Kasumi-1 (cell line): ENCODE measurements around the gene DND1.
"Not testable (repeated sequence)": the region's sequence is repeated elsewhere in the genome, so short reads cannot be mapped to it uniquely, and the experiment has no call there.

Experiments
- DNase-seq, 2 experiments: peaks; one replicate each; lab custom pipeline; 2025; lab: John Stamatoyannopoulos, UW

DND1 gene

GRCh38 chr5:140673187-140673976 lies at the start of gene DND1:
DND1 (minus strand) TSS chr5:140673576; CDS start chr5:140673542, 34 bp downstream.
- DNase-seq, result no peak

- peak in 1 of 2 experiments; percentile 28 for DNase-seq
Observed at GRCh38 chr5:140721395-140721794, 48.0 kb upstream of the DND1 start.

GRCh38 chr5:140720738-140721137 lies 47.4 kb upstream of the DND1 start:
- not testable (repeated sequence) for DNase-seq

GRCh38 chr5:140718266-140718592 lies 44.9 kb upstream of the DND1 start:
- DNase-seq, result no peak

- not testable (repeated sequence) for DNase-seq
Observed at GRCh38 chr5:140716238-140716637, 42.9 kb upstream of the DND1 start.

- no peak for DNase-seq
Observed at GRCh38 chr5:140713562-140714094, 40.3 kb upstream of the DND1 start.

GRCh38 chr5:140711794-140712193 lies 38.4 kb upstream of the DND1 start:
- no peak for DNase-seq

- DNase-seq, result peak; percentile 92 to 96
Observed at GRCh38 chr5:140710899-140711552, 37.6 kb upstream of the DND1 start.

GRCh38 chr5:140708787-140709186 lies 35.4 kb upstream of the DND1 start:
- DNase-seq, result not testable (repeated sequence)

- no peak for DNase-seq
Observed at GRCh38 chr5:140707812-140708211, 34.4 kb upstream of the DND1 start.

- peak; percentile 99 for DNase-seq
Observed at GRCh38 chr5:140700177-140701144, 27.1 kb upstream of the DND1 start, which contains the start of gene ZMAT2. ZMAT2 (plus strand) TSS chr5:140700447; CDS start chr5:140700461, 14 bp downstream.

- DNase-seq, result no peak
Observed at GRCh38 chr5:140696891-140697492, 23.6 kb upstream of the DND1 start.

GRCh38 chr5:140694276-140694675 lies 20.9 kb upstream of the DND1 start:
- DNase-seq, result no peak

GRCh38 chr5:140690941-140691924 lies 17.9 kb upstream of the DND1 start, which contains the start of the genes HARS1 and HARS2:
HARS1 (minus strand) TSS chr5:140691370; CDS start chr5:140691304, 66 bp downstream.
HARS2 (plus strand) TSS chr5:140691455; CDS start chr5:140691649, 194 bp downstream.
- peak; percentile 95 to 97 for DNase-seq

GRCh38 chr5:140690376-140690932 lies 17.1 kb upstream of the DND1 start:
- DNase-seq, result no peak

- DNase-seq, result no peak
Observed at GRCh38 chr5:140678993-140679392, 5.6 kb upstream of the DND1 start.

- DNase-seq, result no peak
Observed at GRCh38 chr5:140677947-140678346, 4.6 kb upstream of the DND1 start.

- DNase-seq, result no peak
Observed at GRCh38 chr5:140674629-140675028, 1.3 kb upstream of the DND1 start.

- DNase-seq, result no peak
Observed at GRCh38 chr5:140674211-140674610, 835 bp upstream of the DND1 start.
